ENCODE results near the gene TAGLN2. TPM values are rescaled to one million over a fixed set of nuclear protein-coding genes. Genes with fewer than 3 reads are reported as not detected.
"Not testable (repeated sequence)": the region's sequence is repeated elsewhere in the genome, so short reads cannot be mapped to it uniquely, and the experiment has no call there.

The TAGLN2 gene
- polyA plus RNA-seq, 1 donor: 151 TPM

- no peak for DNase-seq (ENCODE audit: low read depth)
Observed at GRCh38 chr1:159921700-159922504, 3.4 kb downstream of the TAGLN2 start.

GRCh38 chr1:159921251-159921650 is 4.1 kb downstream of the TAGLN2 start:
- DNase-seq (ENCODE audit: low read depth): no peak

GRCh38 chr1:159920651-159921050 is 4.7 kb downstream of the TAGLN2 start:
- no peak for DNase-seq (ENCODE audit: low read depth)

- no peak for DNase-seq (ENCODE audit: low read depth)
Observed at GRCh38 chr1:159920202-159920601, 5.1 kb downstream of the TAGLN2 start.

- no peak for DNase-seq (ENCODE audit: low read depth)
Observed at GRCh38 chr1:159919236-159919865, 6.0 kb downstream of the TAGLN2 start.

GRCh38 chr1:159918352-159919200 is 6.7 kb downstream of the TAGLN2 start:
- no peak for DNase-seq (ENCODE audit: low read depth)

GRCh38 chr1:159917533-159918351 is 7.6 kb downstream of the TAGLN2 start:
- no peak for DNase-seq (ENCODE audit: low read depth)

- DNase-seq (ENCODE audit: low read depth): no peak
Observed at GRCh38 chr1:159916242-159917051, 8.9 kb downstream of the TAGLN2 start.

GRCh38 chr1:159915571-159916241 is 9.6 kb downstream of the TAGLN2 start:
- no peak for DNase-seq (ENCODE audit: low read depth)

GRCh38 chr1:159914252-159915018 is 10.9 kb downstream of the TAGLN2 start:
- DNase-seq (ENCODE audit: low read depth): no peak

- DNase-seq (ENCODE audit: low read depth): no peak
Observed at GRCh38 chr1:159913451-159914192, 11.7 kb downstream of the TAGLN2 start.

- no peak for DNase-seq (ENCODE audit: low read depth)
Observed at GRCh38 chr1:159911326-159912070, 13.8 kb downstream of the TAGLN2 start.

- DNase-seq (ENCODE audit: low read depth): no peak
Observed at GRCh38 chr1:159908031-159908940, 17.0 kb downstream of the TAGLN2 start.

GRCh38 chr1:159906960-159907359 is 18.3 kb downstream of the TAGLN2 start:
- DNase-seq (ENCODE audit: low read depth): no peak

- DNase-seq (ENCODE audit: low read depth): not testable (repeated sequence)
Observed at GRCh38 chr1:159904036-159904435, 21.3 kb downstream of the TAGLN2 start.

GRCh38 chr1:159902541-159902940 is 22.8 kb downstream of the TAGLN2 start:
- DNase-seq (ENCODE audit: low read depth): no peak

Data from forelimb muscle (tissue), 1 donor.